HG02571 (cell line): Measurements from ENCODE around the gene B4GALT1.

Experiments
- ATAC-seq: cut with Tn5 transposase; IDR thresholded peaks from one replicate; pipeline ENCODE4 v1.9.1; 2021; ENCODE audit warnings: mild to moderate bottlenecking, moderate library complexity; ENCODE audit not compliant: unreplicated experiment

B4GALT1 gene, protein sequence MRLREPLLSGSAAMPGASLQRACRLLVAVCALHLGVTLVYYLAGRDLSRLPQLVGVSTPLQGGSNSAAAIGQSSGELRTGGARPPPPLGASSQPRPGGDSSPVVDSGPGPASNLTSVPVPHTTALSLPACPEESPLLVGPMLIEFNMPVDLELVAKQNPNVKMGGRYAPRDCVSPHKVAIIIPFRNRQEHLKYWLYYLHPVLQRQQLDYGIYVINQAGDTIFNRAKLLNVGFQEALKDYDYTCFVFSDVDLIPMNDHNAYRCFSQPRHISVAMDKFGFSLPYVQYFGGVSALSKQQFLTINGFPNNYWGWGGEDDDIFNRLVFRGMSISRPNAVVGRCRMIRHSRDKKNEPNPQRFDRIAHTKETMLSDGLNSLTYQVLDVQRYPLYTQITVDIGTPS

DNA sequence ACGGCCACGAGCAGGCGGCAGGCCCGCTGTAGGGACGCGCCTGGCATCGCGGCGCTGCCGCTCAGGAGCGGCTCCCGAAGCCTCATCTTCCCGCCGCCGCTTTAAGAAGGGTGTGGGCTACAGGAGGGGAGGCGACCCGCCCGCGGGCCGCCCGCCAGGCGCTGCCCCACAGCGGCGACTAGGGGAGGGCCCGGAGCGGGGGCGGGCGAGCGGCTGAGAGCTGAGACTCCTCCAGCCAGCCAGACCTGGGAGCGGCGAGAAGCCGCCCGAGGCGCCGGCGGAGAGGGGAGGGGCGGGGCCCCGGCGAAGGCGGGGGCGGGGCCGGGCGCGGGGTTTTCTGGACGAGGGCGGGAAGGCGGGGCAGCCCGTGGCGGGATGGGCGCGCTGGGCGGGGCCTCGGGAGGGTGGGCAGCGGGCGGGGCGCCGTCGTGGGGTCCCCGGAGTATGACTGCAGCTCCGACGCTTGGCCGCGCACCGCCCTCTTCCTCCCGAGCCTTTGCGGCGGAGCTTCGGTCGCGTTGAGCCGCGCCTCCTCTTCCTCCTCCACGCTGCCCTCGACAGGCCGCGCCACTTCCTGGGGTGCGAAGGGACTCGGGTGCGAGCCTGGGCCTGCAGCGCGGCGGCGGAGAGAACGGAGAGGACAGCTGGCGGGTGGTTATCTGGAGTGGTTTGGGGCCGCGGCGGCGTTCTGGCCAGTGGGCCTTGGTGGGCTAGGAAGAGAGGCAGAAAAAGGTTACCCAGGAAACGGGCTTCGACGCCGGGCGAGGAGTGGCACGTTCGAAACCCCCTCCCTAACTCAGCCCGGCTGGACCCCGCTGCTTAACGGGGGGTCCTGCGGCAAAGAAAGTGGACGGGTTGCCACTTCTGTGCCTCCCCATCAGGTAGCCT is at the start of gene B4GALT1:
Gene B4GALT1, minus strand, starts transcription at position 253 of the 888 bp plus-strand sequence. Its CDS starts 167 bp downstream, at position 86.
- ATAC-seq = peak; percentile 54

DNA sequence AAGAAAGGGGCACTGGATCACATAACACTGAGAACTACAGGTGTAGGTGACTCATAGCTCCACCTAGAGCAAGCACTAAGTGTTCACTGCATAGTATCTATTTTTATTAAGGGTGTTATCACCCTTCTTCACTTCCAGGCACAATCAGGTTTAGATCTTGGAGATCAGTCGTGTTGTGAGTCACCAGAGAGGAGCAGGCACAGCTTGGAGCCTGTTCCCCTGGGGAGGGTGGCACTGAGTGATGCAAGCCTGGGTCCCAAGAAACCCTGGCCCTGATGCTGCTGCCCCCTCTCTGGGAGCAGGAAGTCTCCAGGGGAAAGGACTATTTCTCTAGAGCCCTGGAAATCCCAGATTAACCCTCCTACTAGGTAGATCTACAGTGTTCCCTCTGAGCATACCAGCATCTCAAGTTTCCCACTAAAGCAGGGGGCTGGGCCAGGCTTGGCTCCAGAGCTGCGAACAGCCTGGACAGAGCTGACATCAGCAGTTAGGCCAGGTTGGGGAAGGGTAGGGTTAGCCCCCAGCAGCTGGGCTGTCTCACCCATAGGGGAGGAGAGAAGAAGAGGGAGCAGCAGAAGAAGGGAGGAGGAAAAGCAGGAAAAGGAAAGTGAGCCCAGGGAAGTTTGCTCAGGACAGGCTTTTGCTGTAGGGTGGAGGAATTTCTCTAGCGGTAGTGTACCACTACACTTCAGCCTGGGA is 44.7 kb upstream of the B4GALT1 start:
- ATAC-seq = no peak

GRCh38 chr9:33210006-33210715 is 43.0 kb upstream of the B4GALT1 start:
- ATAC-seq = no peak

DNA sequence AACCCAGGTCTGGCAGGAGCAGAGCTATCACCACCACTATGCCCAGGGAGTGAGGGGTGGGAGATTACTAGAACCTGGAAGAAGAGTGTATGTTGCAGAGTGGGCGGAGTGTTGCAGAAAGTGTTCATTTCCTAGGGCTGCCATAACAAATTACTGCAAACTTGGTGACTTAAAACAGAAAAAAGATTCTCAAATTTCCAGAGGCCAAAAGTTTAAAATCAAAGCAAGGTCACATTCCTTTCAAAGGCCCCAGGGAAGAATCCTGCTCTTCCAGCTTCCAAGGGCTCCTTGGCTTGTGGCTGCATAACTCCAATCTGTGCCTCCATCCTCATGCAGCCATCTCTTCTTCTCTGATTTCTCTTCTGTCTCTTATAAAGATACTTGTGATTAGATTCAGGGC is 42.3 kb upstream of the B4GALT1 start:
- ATAC-seq = no peak

GRCh38 chr9:33202552-33203201 is 35.5 kb upstream of the B4GALT1 start:
- ATAC-seq = peak; percentile 99

GRCh38 chr9:33202018-33202417 is 34.9 kb upstream of the B4GALT1 start:
- ATAC-seq = peak; percentile 60

DNA sequence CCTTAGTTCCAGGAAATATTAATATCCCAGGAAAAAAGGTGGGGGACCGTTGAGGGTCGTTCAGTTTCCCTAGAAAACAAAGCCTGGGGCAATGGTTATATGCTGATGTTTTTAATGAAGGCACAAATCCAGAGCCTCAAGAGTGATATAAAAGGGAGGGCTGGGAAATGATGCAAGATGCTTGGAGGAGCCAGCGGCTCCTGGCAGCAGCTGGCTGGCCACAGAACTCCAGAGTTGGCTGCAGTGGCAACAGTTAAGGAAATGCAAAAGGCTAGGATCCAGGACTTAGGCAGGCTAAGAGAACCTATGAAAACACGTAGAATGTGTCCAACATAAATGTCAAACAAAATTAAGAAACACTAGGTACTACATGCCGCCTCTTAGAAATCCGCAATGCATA is 31.0 kb upstream of the B4GALT1 start:
- no peak for ATAC-seq

GRCh38 chr9:33197279-33198152 is 30.4 kb upstream of the B4GALT1 start:
- no peak for ATAC-seq

DNA sequence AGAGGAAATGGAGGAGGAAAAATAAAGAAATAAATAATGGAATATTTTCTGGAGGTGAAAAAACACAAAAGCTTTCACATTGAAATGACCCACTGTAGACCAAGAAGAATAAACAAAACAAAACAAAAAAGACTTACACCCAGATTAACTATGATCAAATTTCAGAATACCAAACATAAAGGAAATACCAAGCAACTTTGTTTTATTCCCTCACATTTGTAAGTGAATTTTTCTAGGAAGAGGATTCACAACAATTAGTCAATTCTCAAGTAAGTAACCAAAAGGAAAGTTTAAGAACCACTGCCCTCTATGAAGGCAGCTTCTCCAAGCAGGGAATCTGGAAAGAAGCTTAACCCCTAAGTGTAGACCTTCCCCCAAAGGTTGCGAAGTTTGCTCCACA is 29.6 kb upstream of the B4GALT1 start:
- ATAC-seq = no peak

GRCh38 chr9:33193818-33194217 is 26.7 kb upstream of the B4GALT1 start:
- no peak for ATAC-seq

- no peak for ATAC-seq
Measured at GRCh38 chr9:33192493-33193255, 25.5 kb upstream of the B4GALT1 start.

DNA sequence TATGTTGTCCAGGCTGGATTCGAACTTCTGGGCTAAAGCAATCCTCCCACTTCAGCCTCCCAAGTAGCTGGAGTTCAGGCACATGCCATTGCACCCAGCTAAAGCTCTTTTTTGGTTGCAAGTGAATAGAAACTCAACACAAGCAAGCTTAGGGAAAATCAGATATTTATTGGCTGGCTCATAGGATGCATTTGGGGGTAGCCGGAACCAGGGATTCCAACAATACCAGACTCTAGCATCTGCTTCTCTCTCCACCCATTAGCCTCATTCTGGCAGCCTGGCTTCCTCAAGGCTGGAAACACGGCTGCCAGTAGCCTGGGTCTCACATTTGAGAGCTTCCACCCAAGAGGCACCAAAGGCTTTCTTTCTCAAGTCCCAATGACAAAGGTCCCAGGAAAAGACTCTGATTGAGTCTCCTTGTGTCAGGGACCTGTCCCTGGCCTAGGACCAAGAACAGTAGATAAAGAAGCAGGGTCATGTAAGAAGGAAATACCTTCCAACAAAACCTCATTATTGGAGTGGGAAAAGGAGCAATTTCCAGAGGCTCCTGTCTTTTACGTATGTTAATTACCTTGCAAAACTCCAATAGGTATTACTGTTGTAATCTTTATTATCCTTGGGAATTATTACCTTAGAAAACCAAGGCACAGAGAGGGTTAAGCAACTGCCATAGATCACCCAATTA is 23.0 kb upstream of the B4GALT1 start:
- ATAC-seq = no peak

- no peak for ATAC-seq
Measured at GRCh38 chr9:33189331-33189791, 22.2 kb upstream of the B4GALT1 start.

DNA sequence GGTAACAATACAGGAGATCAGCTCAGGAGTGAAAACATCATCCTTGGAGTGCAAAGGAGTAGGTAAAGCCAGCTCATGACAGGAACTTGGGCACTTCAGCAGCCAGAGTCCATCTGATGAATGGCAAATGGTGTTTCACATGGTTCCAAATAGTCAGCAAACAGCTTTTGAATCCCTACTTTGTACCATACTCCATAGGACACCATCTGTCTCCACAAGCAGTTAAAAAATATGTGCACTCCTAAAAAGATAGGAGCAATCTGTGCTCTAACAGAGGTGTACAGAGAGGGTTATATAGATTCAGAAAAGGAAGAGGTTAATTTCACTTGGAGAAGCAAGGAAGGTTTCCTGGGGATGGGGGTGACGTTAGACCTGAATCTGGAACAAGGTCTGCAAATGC is 21.6 kb upstream of the B4GALT1 start:
- ATAC-seq = no peak

- ATAC-seq = no peak
Measured at GRCh38 chr9:33187519-33188218, 20.5 kb upstream of the B4GALT1 start.

- no peak for ATAC-seq
Measured at GRCh38 chr9:33186457-33187168, 19.5 kb upstream of the B4GALT1 start.

GRCh38 chr9:33185858-33186257 is 18.7 kb upstream of the B4GALT1 start:
- no peak for ATAC-seq
